GM23338 (cell line): ENCODE data around the gene CAPZB. TPM values are rescaled to one million over a fixed set of nuclear protein-coding genes. Genes with fewer than 3 reads are reported as not detected.

Experiments
- ATAC-seq: fragments of 200-7000 bp; cut with Tn5 transposase; 3 replicates; pipeline ENCODE4 v1.9.1; 2020
- DNase-seq: peaks from one replicate; pipeline ENCODE4 v3.0.0-alpha.2; 2015; ENCODE audit warnings: low spot score
- H2AFZ ChIP-seq: fragments of 200-600 bp; sonication (generic); 2 replicates; pipeline ENCODE4 v1.8.0; 2016; ENCODE audit warnings: antibody characterized with exemption, mild to moderate bottlenecking, moderate library complexity
- H3F3A ChIP-seq: fragments of 200-600 bp; sonication (generic); replicated peaks from 2 replicates; pipeline ENCODE4 v1.8.0; 2017; ENCODE audit warnings: antibody characterized with exemption, mixed run types, low read depth
- H3K27ac ChIP-seq: fragments of 200-600 bp; sonication (generic); 2 replicates; pipeline ENCODE4 v1.6.1; 2016; ENCODE audit warnings: low read depth
- H3K27me3 ChIP-seq: fragments of 200-600 bp; sonication (generic); 2 replicates; pipeline ENCODE4 v1.8.0; 2016; ENCODE audit warnings: mild to moderate bottlenecking, mixed run types, moderate library complexity; ENCODE audit not compliant: insufficient read depth
- H3K36me3 ChIP-seq: fragments of 200-600 bp; sonication (generic); 2 replicates; pipeline ENCODE4 v1.8.0; 2016; ENCODE audit warnings: mild to moderate bottlenecking; ENCODE audit not compliant: insufficient read depth
- H3K4me1 ChIP-seq: fragments of 200-600 bp; sonication (generic); 2 replicates; pipeline ENCODE4 v1.8.0; 2016; ENCODE audit warnings: mild to moderate bottlenecking, moderate library complexity; ENCODE audit not compliant: insufficient read depth
- H3K4me2 ChIP-seq: fragments of 200-600 bp; sonication (generic); 2 replicates; pipeline ENCODE4 v1.7.1; 2017; ENCODE audit warnings: mixed run types
- H3K4me3 ChIP-seq: fragments of 200-600 bp; sonication (generic); 2 replicates; pipeline ENCODE4 v1.6.1; 2016; ENCODE audit warnings: mixed run types
- H3K79me2 ChIP-seq: fragments of 200-600 bp; sonication (generic); replicated peaks from 2 replicates; pipeline ENCODE4 v1.8.0; 2017; ENCODE audit warnings: mild to moderate bottlenecking; ENCODE audit not compliant: insufficient read depth
- H3K9me2 ChIP-seq: fragments of 200-600 bp; sonication (generic); 2 replicates; pipeline ENCODE4 v1.8.0; 2017; ENCODE audit not compliant: insufficient read depth
- H4K20me1 ChIP-seq: fragments of 200-600 bp; sonication (generic); replicated peaks from 2 replicates; pipeline ENCODE4 v1.8.0; 2017; ENCODE audit warnings: mild to moderate bottlenecking; ENCODE audit not compliant: insufficient read depth
- H3K27ac Mint-ChIP-seq: 2 replicates; pipeline ENCODE4 v1.8.0; 2020; ENCODE audit warnings: inconsistent platforms, mild to moderate bottlenecking, moderate library complexity, mixed read lengths
- H3K27me3 Mint-ChIP-seq: 3 replicates; pipeline ENCODE4 v1.8.0; 2022; ENCODE audit warnings: low read depth, mild to moderate bottlenecking, moderate library complexity, mixed read lengths, inconsistent platforms; ENCODE audit not compliant: insufficient read depth, poor library complexity
- H3K36me3 Mint-ChIP-seq: 3 replicates; pipeline ENCODE4 v1.8.0; 2021; ENCODE audit warnings: low read depth, mild to moderate bottlenecking, inconsistent platforms, moderate library complexity, mixed read lengths
- H3K4me1 Mint-ChIP-seq: 3 replicates; pipeline ENCODE4 v1.8.0; 2020; ENCODE audit warnings: mild to moderate bottlenecking, inconsistent platforms, mixed read lengths
- H3K4me3 Mint-ChIP-seq: 3 replicates; pipeline ENCODE4 v1.8.0; 2021; ENCODE audit warnings: moderate library complexity, mild to moderate bottlenecking, inconsistent platforms, mixed read lengths
- H3K9me3 Mint-ChIP-seq: 3 replicates; pipeline ENCODE4 v1.8.0; 2020; ENCODE audit warnings: moderate library complexity, mild to moderate bottlenecking, inconsistent platforms, mixed read lengths
- CREB1 ChIP-seq: fragments of 250-450 bp; sonication (Bioruptor Pico); IDR thresholded peaks from 2 replicates; pipeline ENCODE4 v1.5.0; 2020; ENCODE audit warnings: low read depth, mild to moderate bottlenecking, moderate library complexity
- CTCF ChIP-seq, 2 experiments: fragments of 200-600 bp in 1 of 2; sonication (generic) in 1 of 2; conservative IDR thresholded peaks; 2 replicates each; pipeline versions ENCODE4 v1.5.1 to v1.6.1; 2016 to 2017; ENCODE audit warnings: antibody characterized with exemption in 2 of 2, low read depth in 2 of 2, mild to moderate bottlenecking in 2 of 2, moderate library complexity in 1 of 2
- POLR2AphosphoS5 ChIP-seq: IDR thresholded peaks from 2 replicates; pipeline ENCODE4 v1.6.1; 2016; ENCODE audit warnings: antibody characterized with exemption, low read depth
- STAT1 ChIP-seq: IDR thresholded peaks from one replicate; pipeline ENCODE4 v1.6.1; 2016; ENCODE audit warnings: antibody characterized with exemption; ENCODE audit not compliant: unreplicated experiment
- ZNF114 ChIP-seq: fragments of 250-450 bp; sonication (Bioruptor Pico); IDR thresholded peaks from 2 replicates; pipeline ENCODE4 v1.5.0; 2020; ENCODE audit warnings: mild to moderate bottlenecking, moderate library complexity
- ZNF331 ChIP-seq: fragments of 250-450 bp; sonication (Bioruptor Pico); IDR thresholded peaks from 2 replicates; pipeline ENCODE4 v1.5.0; 2020; ENCODE audit warnings: low read depth, mild to moderate bottlenecking, moderate library complexity
- ZNF462 ChIP-seq: fragments of 250-450 bp; sonication (Bioruptor Pico); IDR thresholded peaks from 2 replicates; pipeline ENCODE4 v1.5.0; 2020; ENCODE audit warnings: mild to moderate bottlenecking, moderate library complexity
- polyA plus RNA-seq: library from polyadenylated mRNA; unstranded; fragments of >200 nt; fragmentation: Nextera tagmentation; extraction: Ambion mirVana; gene quantifications from 2 replicates; pipeline ENCODE4 v1.2.1, GENCODE V29; 2016
- total RNA-seq: library from RNA; depleted of rRNA; stranded (reverse); fragments of >200 nt; shearing (Covaris generic); gene quantifications from 2 replicates; pipeline ENCODE4 v1.2.3, GENCODE V29; 2014

CAPZB gene
- total and polyA plus RNA-seq, 2 experiments from 2014 or later, result 195 to 348 TPM

- TF ChIP-seq ZNF462 (no peak), CREB1 (CRISPR knock-in tag) (no peak), ZNF114 (CRISPR knock-in tag) (no peak), CTCF (conservative IDR thresholded peaks at IDR 0.05; ENCODE audit: low read depth in 2 of 2) (no peak)
Measured at GRCh38 chr1:19457607-19458006, 27.7 kb downstream of the CAPZB start (continued).

- Histone ChIP-seq H3K9me2 (no peaks in the 10 kb centered on the region), H3K79me2 (peaks cover 98% of the 10 kb centered on the region), H3K4me3 (no peak overlapping the region), H4K20me1 (peaks cover 94% of the 10 kb centered on the region), H3K27me3 (no peaks in the 10 kb centered on the region), H3F3A (no peaks in the 10 kb centered on the region), H2AFZ (no peak overlapping the region), H3K4me1 (peaks cover 83% of the 10 kb centered on the region), H3K36me3 (no peaks in the 10 kb centered on the region), H3K4me2 (peak overlapping the region; percentile 60), H3K27ac (peak overlapping the region; percentile 15; the same call in 1 of the 2 replicates)
- Mint-ChIP-seq H3K27me3 (peaks cover 10% of the 10 kb centered on the region), H3K9me3 (no peaks in the 10 kb centered on the region), H3K36me3 (no peaks in the 10 kb centered on the region), H3K4me3 (peak overlapping the region; percentile 40), H3K27ac (peak overlapping the region; percentile 70), H3K4me1 (peaks cover 81% of the 10 kb centered on the region)
- peak; percentile 67 for DNase-seq
- peak; percentile 45 for ATAC-seq
- TF ChIP-seq STAT1, result no peak
- no peak for TF ChIP-seq CTCF (conservative IDR thresholded peaks at IDR 0.05; ENCODE audit: low read depth in 2 of 2)
- no peak for TF ChIP-seq ZNF331
- TF ChIP-seq POLR2AphosphoS5, result no peak
Measured at GRCh38 chr1:19456968-19457441, 28.3 kb downstream of the CAPZB start.
